Activated CD4-positive, alpha-beta T cell treated with anti-CD3 and anti-CD28 coated beads for 24 hours (primary cell): ENCODE results near the gene FRMPD1.
"Not testable (repeated sequence)": the region's sequence is repeated elsewhere in the genome, so short reads cannot be mapped to it uniquely, and the experiment has no call there.

ENCODE experiments used
- DNase-seq, 2 donors: peaks; one replicate each; pipeline ENCODE4 v3.0.0-alpha.2; 2020; ENCODE audit warnings: low read depth in 2 of 2

The FRMPD1 gene

GRCh38 chr9:37739222-37739621 is 88.5 kb downstream of the FRMPD1 start:
- no peak for DNase-seq

DNA sequence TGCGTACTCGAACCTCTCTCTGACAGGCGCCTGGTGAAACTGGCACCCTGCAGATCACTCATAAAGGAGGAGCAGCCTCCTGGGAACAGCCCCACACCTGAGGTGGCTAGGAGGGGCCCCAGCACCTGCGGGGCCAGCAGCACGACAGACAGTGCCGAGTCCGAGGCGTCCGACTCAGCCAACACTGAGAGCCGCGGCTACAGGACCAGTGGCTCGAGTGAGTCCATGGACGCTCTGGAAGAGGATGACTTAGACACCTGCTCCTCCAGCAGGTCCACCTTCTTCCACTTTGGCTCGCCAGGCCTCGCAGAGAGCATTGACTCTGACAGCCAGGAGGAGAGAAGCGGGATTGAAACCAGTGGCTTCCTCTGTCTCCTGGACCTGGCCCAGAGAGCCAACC is 89.4 kb downstream of the FRMPD1 start:
- no peak for DNase-seq

DNA sequence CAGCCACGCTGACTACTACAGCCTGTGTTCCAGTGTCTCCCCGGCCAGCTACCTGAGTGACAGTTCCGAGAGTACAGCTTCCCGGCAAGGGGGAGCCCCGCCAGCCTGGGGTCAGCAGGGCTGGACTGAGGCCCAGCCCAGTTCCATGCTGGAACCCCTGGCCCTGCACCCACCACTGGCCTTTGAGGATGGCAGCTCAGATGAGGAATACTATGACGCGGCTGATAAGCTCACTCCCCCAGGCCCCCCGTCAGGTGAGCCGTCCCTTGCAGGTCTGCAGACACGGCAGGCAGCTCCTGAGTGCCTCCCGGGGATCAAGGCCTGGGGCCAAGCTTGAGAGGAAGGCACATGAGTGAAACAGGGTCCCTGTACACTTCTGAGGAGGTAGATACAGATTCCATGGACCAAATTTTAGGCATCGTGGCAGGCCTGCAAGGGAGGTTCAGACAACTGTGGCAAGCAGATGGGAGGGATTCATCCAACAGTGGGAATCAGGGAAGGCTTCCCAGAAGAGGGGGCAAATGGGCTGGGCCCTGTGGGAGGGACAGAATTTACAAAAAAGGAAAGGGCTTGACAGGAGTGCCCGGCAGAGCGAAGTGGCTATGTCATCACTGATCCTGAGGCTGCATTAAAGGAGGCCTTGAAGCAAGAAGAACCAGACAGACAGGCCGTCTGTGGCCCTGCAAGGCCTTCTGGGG is 90.0 kb downstream of the FRMPD1 start:
- DNase-seq = no peak

- DNase-seq = no peak
These were observed 95.2 kb downstream of the FRMPD1 start for GRCh38 chr9:37745970-37746369.

GRCh38 chr9:37746448-37747270 is 95.9 kb downstream of the FRMPD1 start:
- DNase-seq = no peak

GRCh38 chr9:37747271-37747753 is 96.6 kb downstream of the FRMPD1 start:
- peak; percentile 36 to 38 for DNase-seq

- DNase-seq = no peak
These were observed 98.4 kb downstream of the FRMPD1 start for GRCh38 chr9:37749129-37749528.

DNA sequence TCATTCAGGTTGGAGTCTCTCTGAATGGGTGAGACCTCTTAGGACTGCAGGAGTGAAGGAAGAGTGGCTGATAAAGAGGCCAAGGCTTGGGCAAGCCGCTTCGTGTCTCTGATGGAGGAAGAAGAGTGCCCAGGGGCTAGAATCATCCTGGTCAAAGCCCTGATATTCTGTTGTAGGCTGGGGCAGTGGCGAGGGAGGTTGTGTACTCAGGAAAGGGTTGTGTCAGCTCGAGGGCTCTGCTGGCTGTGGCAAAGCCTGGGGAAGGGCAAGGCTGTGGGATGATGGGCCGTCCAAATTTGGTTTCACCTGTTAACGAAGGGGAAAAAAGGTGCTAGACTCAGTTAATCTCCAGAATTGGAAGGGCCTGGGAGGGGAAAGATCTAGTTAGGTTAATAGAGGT is 100.4 kb downstream of the FRMPD1 start:
- no peak for DNase-seq

DNA sequence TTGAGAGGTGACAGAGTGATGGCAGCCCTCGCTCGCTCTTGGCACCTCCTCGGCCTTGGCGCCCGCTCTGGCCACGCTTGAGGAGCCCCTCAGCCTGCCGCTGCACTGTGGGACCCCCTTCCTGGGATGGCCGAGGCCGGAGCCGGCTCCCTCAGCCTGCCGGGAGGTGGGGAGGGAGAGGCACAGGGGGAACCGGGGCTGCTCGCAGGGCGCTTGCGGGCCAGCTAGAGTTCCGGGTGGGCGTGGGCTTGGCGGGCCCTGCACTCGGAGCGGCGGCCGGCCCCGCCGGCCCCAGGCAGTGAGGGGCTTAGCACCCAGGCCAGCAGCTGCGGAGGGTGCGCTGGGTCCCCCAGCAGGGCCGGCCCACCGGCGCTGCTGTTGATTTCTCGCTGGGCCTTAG is 101.0 kb downstream of the FRMPD1 start:
- DNase-seq = not testable (repeated sequence)

DNA sequence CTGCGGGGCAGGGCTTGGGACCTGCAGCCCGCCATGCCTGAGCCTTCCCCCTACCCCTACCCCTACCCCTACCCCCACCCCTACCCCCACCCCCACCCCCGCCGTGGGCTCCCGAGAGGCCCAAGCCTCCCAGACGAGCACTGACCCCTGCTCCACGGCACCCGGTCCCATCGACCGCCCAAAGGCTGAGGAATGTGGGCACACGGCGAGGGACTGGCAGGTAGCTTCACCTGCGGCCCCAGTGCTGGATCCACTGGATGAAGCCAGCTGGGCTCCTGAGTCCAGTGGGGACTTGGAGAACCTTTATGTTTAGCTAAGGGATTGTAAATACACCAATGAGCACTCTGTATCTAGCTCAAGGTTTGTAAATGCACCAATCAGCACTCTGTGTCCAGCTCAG is 101.4 kb downstream of the FRMPD1 start:
- DNase-seq = not testable (repeated sequence)

- no peak for DNase-seq
These were observed 102.1 kb downstream of the FRMPD1 start for GRCh38 chr9:37752642-37753488.

- peak; percentile 65 to 67 for DNase-seq
These were observed 102.9 kb downstream of the FRMPD1 start, which contains the start of gene TRMT10B for GRCh38 chr9:37753489-37754190. Gene TRMT10B (plus strand): TSS chr9:37753805. CDS start chr9:37761932, 8,127 bp downstream.

DNA sequence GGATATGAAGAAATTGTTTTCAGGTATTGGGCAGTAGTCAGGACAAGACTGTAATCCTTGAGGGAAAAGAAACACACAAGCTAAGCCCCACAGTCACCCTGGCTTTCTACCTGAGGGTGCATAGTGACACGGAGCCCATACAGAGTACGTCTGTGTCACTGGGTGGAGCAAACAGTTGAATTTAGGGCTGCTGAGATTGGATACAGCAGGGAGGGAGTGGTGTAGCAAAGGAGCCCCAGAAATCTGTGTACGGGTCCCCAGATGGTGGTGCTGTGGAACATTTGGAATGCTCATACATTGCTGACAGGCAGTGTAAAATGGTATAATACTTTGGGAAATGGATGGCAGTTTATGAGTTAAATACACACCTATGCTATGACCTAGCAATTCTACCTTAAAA is 108.0 kb downstream of the FRMPD1 start:
- no peak for DNase-seq

GRCh38 chr9:37760416-37761161 is 109.8 kb downstream of the FRMPD1 start:
- DNase-seq = no peak

- DNase-seq = no peak
These were observed 110.8 kb downstream of the FRMPD1 start for GRCh38 chr9:37761511-37761910.

DNA sequence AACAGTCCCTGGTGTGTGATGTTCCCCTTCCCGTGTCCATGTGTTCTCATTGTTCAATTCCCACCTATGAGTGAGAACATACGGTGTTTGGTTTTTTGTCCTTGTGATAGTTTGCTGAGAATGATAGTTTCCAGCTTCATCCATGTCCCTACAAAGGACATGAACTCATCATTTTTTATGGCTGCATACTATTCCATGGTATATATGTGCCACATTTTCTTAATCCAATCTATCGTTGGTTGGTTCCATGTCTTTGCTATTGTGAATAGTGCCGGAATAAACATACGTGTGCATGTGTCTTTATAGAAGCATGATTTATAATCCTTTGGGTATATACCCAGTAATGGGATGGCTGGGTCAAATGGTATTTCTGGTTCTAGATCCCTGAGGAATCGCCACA is 114.5 kb downstream of the FRMPD1 start:
- not testable (repeated sequence) for DNase-seq

GRCh38 chr9:37769306-37769705 is 118.6 kb downstream of the FRMPD1 start:
- no peak for DNase-seq

DNA sequence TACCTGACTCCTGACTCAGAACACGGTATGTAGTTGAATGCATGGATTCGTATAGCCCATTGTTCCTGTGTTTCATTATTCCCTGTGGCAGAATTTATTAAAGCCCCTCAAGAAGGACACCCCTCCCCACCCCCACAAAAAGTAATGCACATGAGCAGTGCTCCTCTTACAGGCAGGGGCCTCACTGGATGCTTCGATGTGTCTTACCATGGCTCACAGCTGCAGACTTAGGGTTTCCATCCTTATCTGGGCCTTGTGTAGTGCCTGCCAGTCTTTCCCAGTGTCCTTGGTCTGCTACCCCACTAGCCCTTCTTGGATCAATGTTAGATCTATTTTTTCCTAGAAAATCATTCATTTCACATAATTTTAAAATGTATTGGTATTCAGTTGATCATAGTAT is 119.2 kb downstream of the FRMPD1 start:
- DNase-seq = no peak

GRCh38 chr9:37775216-37775919 is 124.6 kb downstream of the FRMPD1 start:
- DNase-seq = no peak

DNA sequence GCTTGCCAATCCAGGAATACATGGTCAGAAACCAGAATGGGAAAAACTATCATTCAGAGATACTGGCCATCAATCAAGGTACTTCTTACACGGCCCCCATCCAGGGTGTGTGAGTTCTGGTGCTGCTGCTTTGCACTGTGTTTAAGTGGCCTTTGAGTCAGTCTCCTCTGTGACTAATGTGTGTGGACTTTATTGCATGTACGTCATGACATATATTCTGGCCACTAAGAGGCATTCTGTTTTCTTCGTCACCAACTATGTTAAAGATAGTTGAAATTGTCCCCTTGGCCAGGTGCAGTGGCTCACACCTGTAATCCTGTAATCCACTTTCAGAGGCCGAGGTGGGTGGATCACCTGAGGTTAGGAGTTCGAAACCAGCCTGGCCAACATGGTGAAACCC is 125.6 kb downstream of the FRMPD1 start:
- no peak for DNase-seq
